D721Med (cell line): ENCODE measurements around the gene BCR.

ENCODE experiments used
- DNase-seq: peaks from one replicate; pipeline ENCODE4 v3.0.0; 2011; ENCODE audit warnings: low spot score; ENCODE audit not compliant: insufficient read length
- FAIRE-seq: peaks from 2 replicates; lab custom pipeline; 2011; peaks lifted over from hg19 to GRCh38; lab: Jason Lieb, UNC
- TF ChIP-seq, protein P1 (sequence below): IDR thresholded peaks from 2 replicates; pipeline ENCODE4 v1.5.1; 2012; ENCODE audit warnings: mild to moderate bottlenecking, control low read depth; ENCODE audit not compliant: insufficient read depth; ENCODE audit errors: missing control alignments

The BCR gene

DNA sequence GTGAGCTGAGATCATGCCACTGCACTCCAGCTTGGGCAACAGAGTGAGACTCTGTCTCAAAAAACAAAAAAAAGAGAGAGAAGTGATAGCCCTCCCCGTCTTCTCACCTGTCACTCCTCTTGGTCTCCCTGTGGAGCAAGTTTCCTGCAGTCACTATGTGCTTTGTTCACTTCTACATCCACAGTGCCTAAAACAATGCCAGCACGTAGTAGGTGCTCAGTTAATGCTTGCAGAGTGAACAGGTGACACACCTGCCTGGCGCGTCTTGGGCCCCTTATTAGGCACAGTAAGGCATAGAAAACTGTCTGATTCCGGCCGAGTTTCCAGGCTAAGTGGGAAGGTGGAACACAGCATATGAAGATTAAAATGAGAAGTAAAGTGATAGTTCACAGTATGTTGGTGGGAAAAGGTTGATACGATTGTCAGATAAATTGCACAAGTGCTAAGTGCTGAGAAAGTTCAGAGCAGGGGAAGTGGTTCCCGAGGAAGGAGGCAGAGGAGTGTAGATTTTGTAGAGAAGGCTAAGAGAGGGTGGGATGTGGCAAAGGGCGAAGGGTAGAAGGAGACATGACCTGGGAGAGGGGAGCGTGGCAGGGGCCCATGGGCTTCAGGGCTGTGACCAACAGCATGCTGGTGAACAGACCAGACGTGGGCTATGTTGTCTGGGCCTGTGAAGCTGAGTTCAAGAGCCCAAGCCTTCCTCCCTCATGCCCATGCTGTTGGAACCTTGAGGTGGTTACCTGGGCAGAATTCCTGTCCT is 41.9 kb downstream of the BCR start:
- no peak for FAIRE-seq
- DNase-seq = no peak
- TF ChIP-seq, protein P1, sequence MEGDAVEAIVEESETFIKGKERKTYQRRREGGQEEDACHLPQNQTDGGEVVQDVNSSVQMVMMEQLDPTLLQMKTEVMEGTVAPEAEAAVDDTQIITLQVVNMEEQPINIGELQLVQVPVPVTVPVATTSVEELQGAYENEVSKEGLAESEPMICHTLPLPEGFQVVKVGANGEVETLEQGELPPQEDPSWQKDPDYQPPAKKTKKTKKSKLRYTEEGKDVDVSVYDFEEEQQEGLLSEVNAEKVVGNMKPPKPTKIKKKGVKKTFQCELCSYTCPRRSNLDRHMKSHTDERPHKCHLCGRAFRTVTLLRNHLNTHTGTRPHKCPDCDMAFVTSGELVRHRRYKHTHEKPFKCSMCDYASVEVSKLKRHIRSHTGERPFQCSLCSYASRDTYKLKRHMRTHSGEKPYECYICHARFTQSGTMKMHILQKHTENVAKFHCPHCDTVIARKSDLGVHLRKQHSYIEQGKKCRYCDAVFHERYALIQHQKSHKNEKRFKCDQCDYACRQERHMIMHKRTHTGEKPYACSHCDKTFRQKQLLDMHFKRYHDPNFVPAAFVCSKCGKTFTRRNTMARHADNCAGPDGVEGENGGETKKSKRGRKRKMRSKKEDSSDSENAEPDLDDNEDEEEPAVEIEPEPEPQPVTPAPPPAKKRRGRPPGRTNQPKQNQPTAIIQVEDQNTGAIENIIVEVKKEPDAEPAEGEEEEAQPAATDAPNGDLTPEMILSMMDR = no peak

DNA sequence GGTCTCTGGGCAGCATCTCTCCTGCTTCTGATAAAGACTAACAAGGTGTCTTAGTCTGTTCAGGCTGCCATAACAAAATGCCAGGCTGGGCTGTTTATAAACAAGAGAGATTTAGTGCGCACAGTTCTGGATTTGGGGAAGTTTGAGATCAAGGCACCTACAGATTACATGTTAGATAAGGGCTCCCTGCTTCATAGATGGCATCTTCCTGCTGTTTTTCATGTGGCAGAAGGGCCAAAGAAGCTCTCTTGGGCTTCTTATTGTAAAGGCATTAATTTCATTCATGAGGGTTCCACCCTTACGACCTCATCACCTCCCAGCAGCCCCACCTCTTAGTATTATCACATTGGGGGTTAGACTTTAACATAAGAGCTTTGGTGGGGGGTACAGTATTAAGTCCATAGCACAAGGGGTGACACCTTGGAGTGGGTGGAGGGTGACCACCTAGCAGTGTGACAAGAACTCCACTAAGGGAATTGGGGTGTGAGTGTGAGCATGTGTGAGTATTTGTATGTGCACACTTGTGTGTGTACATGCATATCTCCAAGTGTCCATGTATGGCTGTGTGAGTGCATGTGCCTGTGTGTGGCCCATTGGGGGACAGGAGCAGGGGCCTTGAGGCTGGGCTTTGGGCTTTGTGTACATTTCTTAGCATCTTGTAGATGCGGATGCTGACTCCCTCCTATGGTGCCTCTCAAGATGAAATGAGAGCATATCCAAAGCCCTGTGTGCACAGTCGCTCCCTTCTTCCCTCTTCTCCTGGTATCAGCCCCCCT is 42.7 kb downstream of the BCR start:
- DNase-seq (no peak), FAIRE-seq (no peak)
- TF ChIP-seq, protein P1 = no peak

DNA sequence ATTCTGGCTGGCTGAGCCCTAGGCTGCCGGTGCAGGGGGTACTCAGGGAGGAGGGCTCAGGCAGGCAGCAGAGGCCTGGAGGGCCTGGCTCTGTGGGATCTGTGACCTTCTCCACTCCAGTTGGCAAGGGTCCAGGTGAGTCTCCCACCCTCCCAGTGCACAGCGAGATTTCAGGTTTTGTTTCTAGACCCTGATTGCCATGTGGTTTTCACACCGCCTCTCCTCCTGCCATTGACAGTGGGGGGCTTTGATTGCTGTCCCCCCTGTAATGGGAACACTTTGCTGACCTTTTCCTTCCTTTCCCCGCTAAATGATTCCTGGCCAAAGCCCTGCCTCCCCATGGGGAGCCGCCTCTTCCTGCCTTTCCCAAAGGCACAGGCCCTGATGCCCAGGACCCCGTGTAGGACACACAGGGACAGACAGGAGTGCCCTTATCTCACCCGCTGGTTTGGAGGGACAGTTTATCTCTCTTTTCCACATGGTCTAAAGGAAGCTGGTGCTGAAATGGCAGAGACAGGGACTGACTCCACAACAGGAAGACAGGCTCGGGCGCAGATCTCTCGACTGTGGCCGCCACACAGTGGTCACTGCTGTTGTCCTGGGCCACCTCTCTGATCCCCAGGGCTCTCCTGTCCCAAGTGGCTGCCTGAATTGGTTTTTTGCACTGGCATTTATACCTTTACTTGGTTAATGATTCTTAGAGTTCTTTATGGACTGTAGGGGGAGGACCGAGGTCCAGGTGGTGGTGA is 43.4 kb downstream of the BCR start:
- no peak for DNase-seq
- FAIRE-seq = no peak
- TF ChIP-seq, protein P1 = no peak

DNA sequence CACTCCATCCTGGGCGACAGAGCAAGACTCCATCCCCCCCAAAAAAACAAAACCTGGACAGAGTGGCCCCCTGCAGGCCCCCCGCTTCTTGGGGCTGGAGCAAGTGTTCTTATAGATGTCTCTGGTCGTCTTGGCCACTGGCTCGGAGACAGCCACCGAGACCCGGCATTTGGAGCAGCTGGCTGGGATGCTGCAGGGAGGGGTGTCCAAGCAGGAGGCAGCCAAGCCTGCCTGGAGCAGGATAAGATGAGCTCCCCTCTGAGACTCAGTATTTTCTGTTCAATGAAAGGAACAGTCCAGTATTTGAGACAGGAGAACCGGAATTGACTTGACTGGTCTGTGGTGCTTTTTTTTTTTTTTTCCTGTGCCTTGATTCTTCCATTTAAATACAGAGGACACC is 44.5 kb downstream of the BCR start:
- FAIRE-seq (no peak), DNase-seq (no peak)
- TF ChIP-seq, protein P1 = no peak

DNA sequence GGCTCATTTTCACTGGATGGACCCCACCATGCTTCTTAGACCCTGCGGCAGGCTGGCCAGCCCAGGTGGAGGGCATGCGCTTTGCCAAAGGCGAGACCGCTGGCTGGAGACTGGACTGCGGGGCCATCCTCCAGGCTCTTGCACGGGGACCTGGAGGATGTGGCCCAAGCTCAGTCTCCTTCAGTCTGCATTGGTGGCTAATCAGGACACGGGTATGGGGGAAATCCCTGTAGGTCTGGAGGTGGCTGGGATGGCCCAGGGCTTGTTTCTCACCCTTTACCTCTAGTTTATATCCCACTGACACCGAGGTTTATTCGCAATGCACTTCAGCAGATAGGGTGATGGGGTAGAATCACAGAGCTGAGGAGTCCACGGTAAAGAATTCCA is 45.0 kb downstream of the BCR start:
- FAIRE-seq = no peak
- TF ChIP-seq, protein P1 = no peak
- no peak for DNase-seq

DNA sequence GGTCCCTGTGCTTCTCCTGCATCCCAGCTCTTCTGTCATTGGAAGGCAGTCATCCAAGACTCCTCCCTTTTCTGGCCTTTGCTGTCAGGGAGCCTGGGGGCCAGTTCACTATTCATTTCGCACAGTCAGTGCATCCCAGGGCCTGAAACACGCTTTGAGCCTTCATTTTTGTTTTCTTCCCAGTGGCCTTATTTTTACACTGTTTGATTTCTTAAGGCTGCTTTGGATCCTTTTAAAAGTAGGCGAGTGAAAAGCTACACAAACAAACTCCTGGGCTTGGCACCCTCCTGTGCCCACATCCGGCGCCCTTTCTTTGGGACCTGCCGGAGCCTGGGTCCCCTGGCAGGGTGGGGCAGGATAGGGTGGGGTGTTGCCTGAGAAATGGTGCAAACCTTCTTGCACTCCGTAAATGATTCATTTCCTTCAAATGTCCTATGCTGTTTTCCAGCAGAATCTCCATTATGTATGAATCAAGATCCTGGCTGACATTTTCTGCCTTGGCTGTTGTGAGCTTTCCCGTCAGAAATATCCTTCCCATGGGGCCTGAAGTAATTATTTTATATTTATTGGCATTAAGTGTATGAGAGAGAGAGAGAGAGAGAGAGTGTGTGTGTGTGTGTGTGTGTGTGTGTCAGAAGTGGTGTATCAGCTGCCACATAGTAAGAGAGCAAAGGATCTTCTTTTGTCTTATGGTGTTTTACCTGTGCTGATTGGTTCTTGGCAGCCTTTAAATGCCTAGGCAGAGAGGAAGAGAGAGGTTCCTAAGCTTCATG is 45.6 kb downstream of the BCR start:
- TF ChIP-seq, protein P1 = no peak
- DNase-seq = no peak
- FAIRE-seq = no peak
